NCI-H1436 (cell line): Measurements from ENCODE around the gene ARHGEF28.

ENCODE experiments used
- DNase-seq: peaks from one replicate; lab custom pipeline; 2025; lab: John Stamatoyannopoulos, UW

ARHGEF28 gene

GRCh38 chr5:73964352-73964865 lies 338.4 kb downstream of the ARHGEF28 start:
- no peak for DNase-seq

DNA sequence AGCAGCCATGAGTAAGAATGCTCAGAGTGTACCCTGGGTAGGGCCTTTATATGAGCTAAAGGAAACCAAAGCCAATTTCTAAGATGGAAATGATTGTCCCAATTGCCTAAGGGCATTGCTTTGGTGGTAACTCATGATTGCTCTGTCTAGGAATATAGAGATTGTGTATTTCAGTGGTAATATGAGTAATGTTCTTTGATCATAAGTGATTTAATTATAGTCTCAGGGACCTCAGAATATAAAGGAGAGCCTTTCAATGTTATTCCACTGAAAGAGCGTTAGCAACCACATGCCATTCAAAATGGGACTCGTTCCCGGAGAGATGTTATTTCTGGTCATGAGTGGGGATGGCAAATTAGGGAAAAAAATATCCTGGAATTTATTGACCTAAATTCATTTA lies 340.5 kb downstream of the ARHGEF28 start:
- no peak for DNase-seq

DNA sequence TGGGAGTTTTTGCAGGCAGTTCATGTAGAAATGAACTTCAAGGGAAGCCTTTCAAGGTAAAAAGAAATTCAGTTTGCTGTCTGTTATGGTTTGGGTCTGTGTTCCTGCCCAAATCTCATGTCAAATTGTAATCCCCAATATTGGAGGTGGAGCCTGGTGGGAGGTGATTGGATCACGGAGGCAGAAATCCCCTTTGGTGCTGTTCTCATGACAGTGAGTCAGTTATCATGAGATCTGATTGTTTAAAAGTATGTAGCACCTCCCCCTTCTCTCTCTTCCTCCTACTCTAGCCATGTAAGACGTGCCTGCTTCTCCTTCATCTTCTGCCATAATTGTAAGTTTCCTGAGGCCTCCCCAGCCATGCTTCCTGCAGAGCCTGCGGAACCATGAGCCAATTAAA lies 341.4 kb downstream of the ARHGEF28 start:
- DNase-seq, result no peak

GRCh38 chr5:73968246-73968645 lies 342.2 kb downstream of the ARHGEF28 start:
- DNase-seq, result no peak

GRCh38 chr5:73968729-73969128 lies 342.7 kb downstream of the ARHGEF28 start:
- no peak for DNase-seq

DNA sequence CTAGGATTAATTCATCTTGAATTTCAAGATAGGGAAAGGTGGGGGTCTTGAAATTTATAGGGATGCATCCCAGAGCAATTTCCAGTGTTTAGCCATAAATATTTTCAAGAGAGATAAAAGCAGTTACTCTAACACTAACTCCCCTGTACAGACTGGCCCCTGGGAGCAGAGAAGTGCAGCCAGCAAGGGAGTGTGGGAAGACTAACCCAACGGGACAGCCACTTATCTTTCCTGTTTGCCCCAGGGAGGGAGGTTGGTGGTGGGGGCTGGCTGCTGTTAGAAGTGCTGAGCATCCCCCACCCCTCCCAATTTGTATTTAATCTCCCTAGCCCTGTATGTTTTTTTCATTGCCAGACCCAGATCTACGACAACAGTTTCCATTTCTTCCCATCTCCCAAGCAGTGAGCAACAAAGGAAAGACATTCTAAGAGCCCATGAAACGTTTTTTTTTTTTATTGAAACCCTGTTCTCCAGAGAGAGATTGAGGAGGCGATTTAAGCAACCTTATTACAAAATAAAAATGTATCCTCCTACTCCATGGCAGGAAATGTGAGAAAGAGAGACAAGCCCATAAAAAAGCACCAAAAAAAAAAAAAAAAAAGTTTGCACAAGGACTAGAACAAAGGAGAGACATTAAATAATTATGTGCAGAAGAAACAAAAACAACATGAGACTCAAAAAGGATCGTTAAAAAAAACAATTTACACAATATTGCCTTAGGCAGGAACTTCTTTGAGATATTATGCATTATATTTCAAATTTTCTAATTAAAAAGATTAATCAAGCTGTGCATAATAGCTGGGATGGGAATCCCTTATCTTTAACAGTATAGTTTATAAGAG lies 343.4 kb downstream of the ARHGEF28 start:
- no peak for DNase-seq

- DNase-seq, result no peak
Observed at GRCh38 chr5:73971326-73971725, 345.3 kb downstream of the ARHGEF28 start.

GRCh38 chr5:73973135-73973534 lies 347.1 kb downstream of the ARHGEF28 start:
- DNase-seq, result no peak

DNA sequence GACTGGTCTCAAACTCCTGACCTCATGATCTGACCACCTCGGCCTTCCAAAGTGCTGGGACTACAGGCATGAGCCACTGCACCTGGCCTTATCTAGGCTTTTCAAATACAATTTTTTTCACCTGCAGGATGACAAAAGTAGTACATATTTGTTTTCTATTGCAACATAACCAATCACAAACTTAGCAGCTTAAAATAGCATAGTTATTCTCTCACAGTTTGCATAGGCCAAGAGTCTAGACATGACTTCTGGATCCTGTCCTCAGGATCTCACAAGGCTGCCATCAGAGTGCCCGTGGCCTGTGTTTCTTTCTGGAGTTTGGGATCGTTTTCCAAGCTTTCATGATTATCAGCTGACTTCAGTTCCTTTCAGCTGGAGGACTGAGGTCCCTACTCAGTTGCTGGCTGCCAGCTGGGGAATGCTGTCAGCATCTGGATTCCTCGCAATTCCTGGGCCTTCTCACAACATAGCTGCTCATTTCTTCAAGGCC lies 348.9 kb downstream of the ARHGEF28 start:
- DNase-seq, result no peak

- DNase-seq, result no peak
Observed at GRCh38 chr5:73975845-73976244, 349.8 kb downstream of the ARHGEF28 start.

DNA sequence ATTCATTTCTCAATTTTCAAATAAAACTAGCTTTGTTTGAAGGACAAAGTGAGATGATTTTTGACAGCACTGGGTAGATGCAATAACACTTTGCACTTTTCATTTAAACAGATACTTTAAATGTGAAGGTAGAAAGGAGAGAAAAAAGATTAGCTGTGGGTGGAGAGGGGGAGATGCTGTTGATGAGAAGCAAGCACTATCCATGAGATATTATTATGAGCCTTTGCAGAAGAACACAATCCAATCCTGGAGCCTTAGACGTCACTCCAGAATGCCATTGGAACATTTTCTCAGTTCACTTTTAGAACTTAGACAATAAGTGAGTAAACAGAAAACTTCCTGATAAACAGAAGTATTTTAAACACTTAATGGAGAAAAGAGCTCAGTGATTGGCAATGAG lies 351.1 kb downstream of the ARHGEF28 start:
- no peak for DNase-seq

GRCh38 chr5:73979321-73979720 lies 353.3 kb downstream of the ARHGEF28 start:
- DNase-seq, result no peak

- DNase-seq, result no peak
Observed at GRCh38 chr5:73981704-73982103, 355.7 kb downstream of the ARHGEF28 start.

DNA sequence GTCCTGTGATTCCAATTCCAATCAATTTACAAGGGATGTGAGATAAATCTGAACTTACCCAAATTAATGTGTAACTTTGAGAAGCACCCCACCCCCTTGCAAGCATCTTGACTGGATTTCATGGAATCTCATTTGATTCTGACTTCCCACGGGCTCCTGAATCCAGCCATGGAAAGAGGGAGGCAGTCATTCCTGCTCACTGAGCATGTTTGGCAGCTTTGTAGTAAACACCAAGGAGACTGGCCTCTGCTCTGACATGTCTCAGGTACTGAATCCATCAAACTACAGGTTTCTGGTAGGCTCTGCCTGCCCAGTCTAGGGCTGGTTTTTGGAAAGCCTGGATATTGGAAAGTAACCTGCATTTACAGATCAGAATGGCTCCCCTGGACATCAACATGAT lies 357.6 kb downstream of the ARHGEF28 start:
- no peak for DNase-seq

DNA sequence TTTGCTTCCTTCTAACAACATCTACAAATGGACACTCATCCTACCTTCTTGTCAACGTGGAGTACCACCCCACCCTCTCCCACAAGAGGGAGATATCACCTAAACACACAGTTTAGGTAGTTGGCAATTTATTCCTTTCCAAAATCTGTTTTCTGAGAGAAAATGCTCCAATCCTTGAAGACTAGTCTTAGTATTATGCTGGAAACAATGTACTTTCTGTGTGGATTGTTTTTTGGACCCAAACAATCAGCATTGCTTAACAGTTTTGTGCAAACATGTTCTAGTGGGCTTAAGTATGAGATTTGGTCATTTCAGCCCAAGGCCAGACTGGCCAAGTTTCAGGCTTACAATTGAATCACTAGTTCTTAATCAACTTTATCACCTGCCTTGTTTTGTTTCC lies 359.1 kb downstream of the ARHGEF28 start:
- no peak for DNase-seq

- DNase-seq, result no peak
Observed at GRCh38 chr5:73986729-73987128, 360.7 kb downstream of the ARHGEF28 start.

DNA sequence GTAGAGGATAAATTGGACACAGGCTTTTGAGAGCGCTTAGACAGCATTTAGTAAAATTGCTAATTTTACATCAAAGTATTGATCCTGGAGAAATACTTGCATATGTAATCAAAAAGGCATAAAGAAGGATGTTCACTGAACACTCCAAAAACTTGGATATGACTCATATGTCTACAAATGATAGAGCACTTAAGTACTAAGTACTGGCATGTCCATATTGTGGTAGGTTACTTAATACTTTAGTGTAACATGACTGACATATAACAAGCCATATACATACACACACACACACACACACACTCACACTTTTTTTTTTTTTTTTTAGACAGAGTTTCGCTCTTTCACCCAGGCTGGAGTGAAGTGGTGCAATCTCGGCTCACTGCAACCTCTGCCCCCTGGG lies 361.9 kb downstream of the ARHGEF28 start:
- no peak for DNase-seq

DNA sequence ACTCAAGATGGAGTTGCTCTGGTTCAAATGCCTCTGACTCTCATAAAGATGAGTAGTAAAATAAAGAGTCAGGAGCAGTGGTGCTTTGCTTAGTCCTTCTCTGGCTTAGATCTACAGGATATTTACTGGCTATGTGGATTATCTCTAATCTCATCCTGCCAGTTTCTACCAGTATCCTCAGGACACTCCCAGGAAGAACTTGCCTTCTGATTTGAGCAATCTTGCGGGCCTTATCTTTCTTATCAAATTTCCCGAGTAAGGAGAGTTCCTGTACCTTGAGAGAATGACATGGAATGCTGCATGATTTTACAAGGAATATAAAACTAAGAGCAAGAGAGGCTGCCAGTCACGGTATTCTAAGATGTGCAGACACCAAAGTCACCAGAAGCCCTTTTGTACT lies 364.0 kb downstream of the ARHGEF28 start:
- DNase-seq, result no peak
